Measurements from ENCODE around the gene OR52J3.

The OR52J3 gene

DNA sequence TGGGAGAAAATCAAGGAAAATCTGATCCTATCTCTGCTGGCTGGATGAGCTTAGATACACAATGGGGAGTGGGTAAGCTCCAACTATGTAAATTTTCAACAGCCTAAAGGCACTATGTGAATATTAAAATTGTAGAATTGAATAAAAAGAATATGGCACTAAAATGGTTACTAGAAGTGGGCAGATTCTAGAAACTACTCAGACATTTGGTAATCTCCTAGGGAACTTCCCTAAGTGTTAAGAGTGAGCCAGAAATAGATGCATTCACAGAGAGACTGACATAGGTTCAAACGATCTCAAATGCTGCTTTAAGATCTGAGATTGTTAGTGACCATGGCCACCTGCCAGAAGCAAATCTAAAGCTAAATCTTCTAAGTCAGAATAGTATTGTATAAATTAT lies 18.7 kb downstream of the OR52J3 start:
- TF ChIP-seq, protein P1, sequence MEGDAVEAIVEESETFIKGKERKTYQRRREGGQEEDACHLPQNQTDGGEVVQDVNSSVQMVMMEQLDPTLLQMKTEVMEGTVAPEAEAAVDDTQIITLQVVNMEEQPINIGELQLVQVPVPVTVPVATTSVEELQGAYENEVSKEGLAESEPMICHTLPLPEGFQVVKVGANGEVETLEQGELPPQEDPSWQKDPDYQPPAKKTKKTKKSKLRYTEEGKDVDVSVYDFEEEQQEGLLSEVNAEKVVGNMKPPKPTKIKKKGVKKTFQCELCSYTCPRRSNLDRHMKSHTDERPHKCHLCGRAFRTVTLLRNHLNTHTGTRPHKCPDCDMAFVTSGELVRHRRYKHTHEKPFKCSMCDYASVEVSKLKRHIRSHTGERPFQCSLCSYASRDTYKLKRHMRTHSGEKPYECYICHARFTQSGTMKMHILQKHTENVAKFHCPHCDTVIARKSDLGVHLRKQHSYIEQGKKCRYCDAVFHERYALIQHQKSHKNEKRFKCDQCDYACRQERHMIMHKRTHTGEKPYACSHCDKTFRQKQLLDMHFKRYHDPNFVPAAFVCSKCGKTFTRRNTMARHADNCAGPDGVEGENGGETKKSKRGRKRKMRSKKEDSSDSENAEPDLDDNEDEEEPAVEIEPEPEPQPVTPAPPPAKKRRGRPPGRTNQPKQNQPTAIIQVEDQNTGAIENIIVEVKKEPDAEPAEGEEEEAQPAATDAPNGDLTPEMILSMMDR (IDR thresholded peaks at IDR 0.05; ENCODE audit: insufficient read depth, missing control alignments) = no peak
- no peak for DNase-seq (ENCODE audit: insufficient read length, low spot score)
- FAIRE-seq = no peak

DNA sequence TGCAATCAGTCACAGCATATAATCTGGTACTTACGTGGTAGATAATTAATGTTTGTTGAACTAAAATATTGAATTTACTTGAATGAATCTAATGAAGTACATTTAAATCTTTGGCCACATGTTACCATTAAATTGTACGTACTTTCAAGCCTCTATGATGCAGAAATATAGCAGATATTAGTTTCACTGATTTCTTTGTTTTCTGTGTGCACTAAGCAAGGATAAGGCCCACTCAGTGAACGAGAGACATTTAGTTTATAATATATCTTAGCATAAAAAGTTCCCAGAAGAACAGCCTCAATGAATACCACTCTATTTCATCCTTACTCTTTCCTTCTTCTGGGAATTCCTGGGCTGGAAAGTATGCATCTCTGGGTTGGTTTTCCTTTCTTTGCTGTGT lies 22.9 kb downstream of the OR52J3 start, which contains the start of gene OR52E1:
Gene OR52E1, plus strand, starts transcription at position 301 of the 400 bp plus-strand sequence.
- TF ChIP-seq, protein P1 (IDR thresholded peaks at IDR 0.05; ENCODE audit: insufficient read depth, missing control alignments) = no peak
- no peak for FAIRE-seq
- DNase-seq (ENCODE audit: insufficient read length, low spot score) = no peak

DNA sequence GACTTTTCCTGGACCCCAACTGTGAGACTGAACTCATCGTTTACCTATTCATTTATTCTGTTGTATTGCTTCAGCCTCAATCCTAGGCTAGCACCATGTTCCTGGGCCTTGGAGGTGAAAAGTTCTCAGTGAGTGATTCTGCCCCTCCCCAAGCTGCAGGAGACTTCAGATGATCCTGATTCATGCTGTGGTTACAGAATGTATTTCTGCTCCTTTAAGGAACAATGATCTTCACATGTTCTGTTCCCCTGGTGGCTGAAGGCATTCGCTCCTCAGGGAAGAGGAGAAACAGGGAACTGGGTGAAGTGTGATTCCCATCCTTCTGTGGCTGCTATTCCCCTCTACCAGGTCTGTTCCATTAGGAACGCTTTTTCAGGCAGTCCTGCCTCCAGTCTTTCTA lies 25.5 kb downstream of the OR52J3 start:
- TF ChIP-seq, protein P1 (IDR thresholded peaks at IDR 0.05; ENCODE audit: insufficient read depth, missing control alignments) = no peak
- FAIRE-seq (no peak), DNase-seq (ENCODE audit: insufficient read length, low spot score) (no peak)

DNA sequence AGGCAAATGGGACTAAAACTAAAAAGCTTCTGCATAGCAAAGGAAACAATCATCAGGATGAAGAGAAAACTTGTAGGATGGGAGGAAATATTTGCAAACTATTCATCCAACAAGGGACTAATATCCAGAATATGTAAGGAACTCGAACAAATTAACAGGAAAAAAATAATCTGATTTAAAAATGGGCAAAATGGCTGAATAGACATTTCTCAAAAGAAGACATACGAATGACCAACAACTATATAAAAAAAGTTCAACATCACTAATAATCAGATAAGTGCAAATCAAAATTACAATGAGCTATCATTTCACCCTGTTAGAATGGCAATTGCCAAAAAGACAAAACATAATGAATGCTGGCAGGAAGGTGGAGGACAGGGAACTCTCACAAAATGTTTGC lies 35.1 kb downstream of the OR52J3 start:
- no peak for DNase-seq (ENCODE audit: insufficient read length, low spot score)
- TF ChIP-seq, protein P1 (IDR thresholded peaks at IDR 0.05; ENCODE audit: insufficient read depth, missing control alignments) = no peak
- FAIRE-seq = no peak

DNA sequence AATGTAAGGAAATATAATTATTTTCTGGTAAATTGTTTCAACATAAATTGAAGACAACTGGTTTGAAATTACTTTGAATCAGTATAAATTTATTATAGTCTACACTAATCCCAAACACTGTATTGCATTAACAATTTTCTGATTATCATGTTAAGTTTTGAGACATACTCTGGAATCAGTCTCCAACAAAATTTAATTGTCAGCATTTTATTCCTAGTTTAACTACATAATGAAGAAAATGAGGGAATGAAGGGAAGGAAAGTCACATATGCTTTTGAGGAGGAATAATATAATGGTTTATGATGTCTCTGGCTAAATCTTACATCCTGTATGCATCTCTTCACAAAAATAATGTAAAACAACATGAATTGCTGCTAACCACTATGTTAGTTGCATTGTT lies 37.3 kb downstream of the OR52J3 start:
- DNase-seq (ENCODE audit: insufficient read length, low spot score) (no peak), FAIRE-seq (no peak)
- TF ChIP-seq, protein P1 (IDR thresholded peaks at IDR 0.05; ENCODE audit: insufficient read depth, missing control alignments) = no peak

DNA sequence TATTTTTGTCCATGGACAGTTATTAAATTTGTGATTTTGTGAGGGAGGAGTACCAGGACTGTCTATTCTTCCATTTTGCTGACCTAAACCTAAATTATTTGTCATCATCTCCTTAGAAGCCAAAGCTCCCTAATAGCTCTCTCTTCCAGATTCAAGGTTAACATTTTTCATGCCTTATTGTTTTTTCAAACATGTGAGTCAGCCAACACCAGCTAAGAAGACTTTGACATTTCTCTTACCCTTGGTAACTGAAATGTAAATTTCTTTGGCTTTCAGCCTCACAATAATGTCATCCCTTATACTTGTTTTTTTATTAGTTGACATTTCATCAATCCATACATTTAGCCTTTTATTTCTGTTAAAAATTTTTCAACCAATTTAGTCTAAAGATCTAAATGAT lies 42.2 kb downstream of the OR52J3 start:
- no peak for DNase-seq (ENCODE audit: insufficient read length, low spot score)
- FAIRE-seq = no peak
- TF ChIP-seq, protein P1 (IDR thresholded peaks at IDR 0.05; ENCODE audit: insufficient read depth, missing control alignments) = no peak

DNA sequence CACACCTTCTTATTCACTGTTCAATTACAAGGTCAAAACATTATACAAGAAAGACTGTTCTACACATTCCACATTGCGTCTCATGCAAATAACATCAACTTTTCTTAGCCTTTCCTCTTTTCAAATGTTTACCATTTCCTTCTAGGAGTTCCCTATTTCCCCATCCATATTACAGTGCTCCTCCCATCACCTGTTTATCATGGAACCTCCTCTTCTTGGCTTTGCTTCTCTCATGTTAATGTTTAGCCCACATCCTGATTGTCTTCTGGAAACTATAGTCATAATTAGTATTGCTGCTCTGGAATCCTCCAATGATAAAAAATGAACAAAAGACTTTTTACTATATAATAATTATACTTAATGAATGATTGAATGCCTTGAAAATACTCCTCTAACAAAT lies 44.3 kb downstream of the OR52J3 start:
- no peak for DNase-seq (ENCODE audit: insufficient read length, low spot score)
- no peak for FAIRE-seq
- TF ChIP-seq, protein P1 (IDR thresholded peaks at IDR 0.05; ENCODE audit: insufficient read depth, missing control alignments) = no peak

All from D721Med (cell line).